Measurements from ENCODE around the gene TBC1D23. TPM values are rescaled to one million over a fixed set of nuclear protein-coding genes. Genes with fewer than 3 reads are reported as not detected.

The TBC1D23 gene
- total and polyA plus RNA-seq, 10 donors, result 16.1 to 61.4 (median 41.6) TPM

DNA sequence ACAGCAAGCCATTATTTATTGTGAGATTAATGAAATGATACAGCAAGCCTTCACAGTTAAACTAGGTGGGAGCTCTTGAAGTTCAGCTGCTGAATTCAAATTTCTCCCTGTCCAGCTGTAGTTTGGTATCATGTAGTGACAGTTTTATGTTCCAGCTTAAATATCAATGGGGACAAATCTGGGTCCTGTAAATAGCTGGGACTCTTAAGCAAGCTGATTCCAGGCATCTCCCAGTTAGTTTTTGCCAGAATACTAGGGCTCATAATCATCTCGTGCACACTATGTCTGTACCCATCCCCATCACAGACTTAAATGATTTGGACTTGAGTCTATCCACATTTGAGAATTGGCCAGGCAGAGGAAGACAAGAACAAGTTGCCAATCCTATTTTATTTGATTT, 45.9 kb downstream of the TBC1D23 start:
- H3K27me3 ChIP-seq (replicated peaks in 1 of 7), result no peaks in the 10 kb centered on the region
- 93 to 100% (median 97%) methylated on average over 1 of the region's 1 CpG for WGBS, 5 donors
- intact Hi-C loops (cut with DNase I; ENCODE audit: low total_unique reads), result no loop called here
- no peak for DNase-seq
- no peaks in the 10 kb centered on the region for H3K9me3 ChIP-seq
- H3K4me1 ChIP-seq, result no peaks in the 10 kb centered on the region
- no peak for TF ChIP-seq POLR2A (IDR thresholded peaks at IDR 0.05)
- TF ChIP-seq POLR2AphosphoS5 (IDR thresholded peaks at IDR 0.05), result no peak
- TF ChIP-seq, protein P1, sequence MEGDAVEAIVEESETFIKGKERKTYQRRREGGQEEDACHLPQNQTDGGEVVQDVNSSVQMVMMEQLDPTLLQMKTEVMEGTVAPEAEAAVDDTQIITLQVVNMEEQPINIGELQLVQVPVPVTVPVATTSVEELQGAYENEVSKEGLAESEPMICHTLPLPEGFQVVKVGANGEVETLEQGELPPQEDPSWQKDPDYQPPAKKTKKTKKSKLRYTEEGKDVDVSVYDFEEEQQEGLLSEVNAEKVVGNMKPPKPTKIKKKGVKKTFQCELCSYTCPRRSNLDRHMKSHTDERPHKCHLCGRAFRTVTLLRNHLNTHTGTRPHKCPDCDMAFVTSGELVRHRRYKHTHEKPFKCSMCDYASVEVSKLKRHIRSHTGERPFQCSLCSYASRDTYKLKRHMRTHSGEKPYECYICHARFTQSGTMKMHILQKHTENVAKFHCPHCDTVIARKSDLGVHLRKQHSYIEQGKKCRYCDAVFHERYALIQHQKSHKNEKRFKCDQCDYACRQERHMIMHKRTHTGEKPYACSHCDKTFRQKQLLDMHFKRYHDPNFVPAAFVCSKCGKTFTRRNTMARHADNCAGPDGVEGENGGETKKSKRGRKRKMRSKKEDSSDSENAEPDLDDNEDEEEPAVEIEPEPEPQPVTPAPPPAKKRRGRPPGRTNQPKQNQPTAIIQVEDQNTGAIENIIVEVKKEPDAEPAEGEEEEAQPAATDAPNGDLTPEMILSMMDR (IDR thresholded peaks at IDR 0.05 in 8 of 11, conservative IDR thresholded peaks at IDR 0.05 in 3 of 11), result no peak
- no peak overlapping the region for H3K4me3 ChIP-seq
- H3K27ac ChIP-seq, result no peak overlapping the region
- peaks cover 3 to 100% (median 47%) of the 10 kb centered on the region in 6 donors for H3K36me3 ChIP-seq

DNA sequence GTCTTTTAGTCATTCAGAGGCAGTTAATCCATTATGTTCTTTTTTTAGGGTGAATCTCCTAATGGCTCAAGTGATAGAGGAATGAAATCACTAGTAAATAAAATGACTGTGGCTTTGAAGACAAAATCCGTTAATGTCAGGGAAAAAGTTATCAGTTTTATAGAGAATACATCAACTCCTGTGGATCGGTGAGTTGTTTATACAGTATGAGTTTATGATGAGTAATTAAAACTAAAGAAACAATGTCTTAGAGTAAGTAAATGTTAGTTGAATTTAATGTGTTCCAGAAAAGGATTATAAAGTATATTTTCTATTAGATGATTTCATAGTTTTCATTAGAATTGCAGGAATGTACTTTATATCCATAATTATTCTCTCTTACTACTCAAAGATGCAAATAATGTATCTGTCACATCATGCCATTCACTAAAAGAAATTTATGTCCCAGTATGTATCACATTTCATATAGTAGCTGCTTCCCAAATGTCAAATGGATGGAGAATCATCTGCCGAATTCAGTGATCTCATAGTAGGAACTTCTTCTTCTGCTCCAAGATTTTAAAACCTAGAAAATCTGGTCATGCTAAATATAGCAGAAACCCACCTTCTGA, 49.7 kb downstream of the TBC1D23 start:
- peak overlapping the region in 2 of 8 donors; percentile 31 to 33 for H3K27ac ChIP-seq
- H3K27me3 ChIP-seq (replicated peaks in 1 of 7), result no peaks in the 10 kb centered on the region
- no peaks in the 10 kb centered on the region for H3K4me1 ChIP-seq
- H3K36me3 ChIP-seq, result peaks cover 3 to 90% (median 32%) of the 10 kb centered on the region in 6 donors
- 93 to 97% (median 95%) methylated on average over 3 of the region's 3 CpGs for WGBS, 5 donors
- H3K9me3 ChIP-seq, result no peaks in the 10 kb centered on the region
- no peak for DNase-seq
- TF ChIP-seq, protein P1 (IDR thresholded peaks at IDR 0.05 in 8 of 11, conservative IDR thresholded peaks at IDR 0.05 in 3 of 11), result no peak
- TF ChIP-seq POLR2AphosphoS5 (IDR thresholded peaks at IDR 0.05) (no peak), POLR2A (IDR thresholded peaks at IDR 0.05) (no peak)
- H3K4me3 ChIP-seq, result no peak overlapping the region
- intact Hi-C loops (cut with DNase I; ENCODE audit: low total_unique reads), result loop anchor here (10.0 kb wide), 1 partner anchor 284 kb away; no protein-coding TSS in a partner anchor

DNA sequence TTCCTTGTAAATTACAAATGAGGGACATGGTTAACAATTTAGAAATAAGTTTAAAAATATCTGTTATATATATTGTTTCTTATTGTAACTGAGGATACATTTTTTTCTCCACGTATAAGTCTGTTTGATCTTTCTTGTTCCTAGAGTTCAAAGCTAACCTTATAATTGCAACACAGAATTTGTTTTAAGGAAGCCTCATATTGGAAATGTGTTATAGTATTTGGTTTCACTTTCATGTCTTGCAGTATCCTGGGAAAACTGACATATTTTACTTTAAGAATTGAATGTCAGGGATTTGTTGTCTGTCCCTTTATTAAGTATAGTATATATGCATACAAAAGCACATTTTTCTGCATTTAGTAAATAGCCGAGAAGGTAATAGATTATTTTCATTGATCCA, 50.2 kb downstream of the TBC1D23 start:
- intact Hi-C loops (cut with DNase I; ENCODE audit: low total_unique reads), result loop anchor here (10.0 kb wide), 1 partner anchor 284 kb away; no protein-coding TSS in a partner anchor
- DNase-seq, result no peak
- Histone ChIP-seq H3K9me3 (no peaks in the 10 kb centered on the region), H3K4me3 (peak overlapping the region in 1 of 8 donors; percentile 1), H3K27me3 (replicated peaks in 1 of 7) (no peaks in the 10 kb centered on the region), H3K36me3 (peaks cover 3 to 90% (median 28%) of the 10 kb centered on the region in 6 donors), H3K27ac (peak overlapping the region in 2 of 8 donors; percentile 31 to 33), H3K4me1 (no peaks in the 10 kb centered on the region)
- WGBS, 5 donors, result 61 to 75% (median 64%) methylated on average over 2 of the region's 2 CpGs
- TF ChIP-seq POLR2A (IDR thresholded peaks at IDR 0.05) (no peak), POLR2AphosphoS5 (IDR thresholded peaks at IDR 0.05) (no peak)
- TF ChIP-seq, protein P1 (IDR thresholded peaks at IDR 0.05 in 8 of 11, conservative IDR thresholded peaks at IDR 0.05 in 3 of 11), result no peak

DNA sequence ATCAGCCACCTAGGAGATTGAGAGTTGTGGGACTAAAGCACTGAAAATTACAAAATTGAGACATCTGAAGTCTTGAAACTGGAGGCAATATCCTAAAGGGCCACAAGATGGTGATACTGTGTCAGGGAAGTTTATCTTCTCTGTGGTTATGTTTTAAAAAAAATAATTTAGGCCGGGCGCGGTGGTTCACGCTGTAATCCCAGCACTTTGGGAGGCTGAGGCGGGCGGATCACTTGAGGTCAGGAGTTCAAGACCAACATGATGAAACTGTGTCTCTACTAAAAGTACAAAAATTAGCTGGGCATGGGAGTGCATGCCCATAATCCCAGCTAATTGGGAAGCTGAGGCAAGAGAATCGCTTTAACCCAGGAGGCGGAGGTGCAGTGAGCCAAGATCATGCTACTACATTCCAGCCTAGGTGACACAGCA, 55.9 kb downstream of the TBC1D23 start:
- 23 to 32% (median 27%) methylated on average over 8 of the region's 8 CpGs for WGBS, 5 donors
- H3K36me3 ChIP-seq, result peaks cover 0 to 71% (median 20%) of the 10 kb centered on the region in 6 donors
- H3K4me3 ChIP-seq, result no peak overlapping the region
- intact Hi-C loops (cut with DNase I; ENCODE audit: low total_unique reads), result loop anchor here (10.0 kb wide), 1 partner anchor 278 kb away; no protein-coding TSS in a partner anchor
- H3K4me1 ChIP-seq, result peaks cover 0 to 25% (median 12%) of the 10 kb centered on the region in 6 donors
- H3K9me3 ChIP-seq, result no peaks in the 10 kb centered on the region
- H3K27me3 ChIP-seq (replicated peaks in 1 of 7), result no peaks in the 10 kb centered on the region
- peak overlapping the region in 3 of 8 donors; percentile 9 to 44 (median 31) for H3K27ac ChIP-seq
- DNase-seq, result no peak
- TF ChIP-seq, protein P1 (IDR thresholded peaks at IDR 0.05 in 8 of 11, conservative IDR thresholded peaks at IDR 0.05 in 3 of 11), result peak; percentile 49 to 80 (median 64)
- TF ChIP-seq POLR2A (IDR thresholded peaks at IDR 0.05) (no peak), POLR2AphosphoS5 (IDR thresholded peaks at IDR 0.05) (no peak)
